GM19372 (cell line): ENCODE data around the gene CRYZL1.
A peak's percentile ranks its signal among the peaks of the same experiment; 100 is the strongest.
"Not testable (repeated sequence)": the region's sequence is repeated elsewhere in the genome, so short reads cannot be mapped to it uniquely, and the experiment has no call there.

Source experiments
- ATAC-seq: cut with Tn5 transposase; IDR thresholded peaks from one replicate; pipeline ENCODE4 v1.9.1; 2021; ENCODE audit warnings: mild to moderate bottlenecking, low read depth, moderate library complexity; ENCODE audit not compliant: unreplicated experiment

CRYZL1 gene

GRCh38 chr21:33641352-33642026, at the start of gene CRYZL1:
Gene CRYZL1, minus strand, starts transcription at chr21:33641741. Its CDS starts 10,190 bp downstream, at chr21:33631551.
- peak; percentile 73 for ATAC-seq

GRCh38 chr21:33690874-33691273, 49.3 kb upstream of the CRYZL1 start:
- no peak for ATAC-seq

GRCh38 chr21:33688353-33688752, 46.8 kb upstream of the CRYZL1 start:
- ATAC-seq: no peak

GRCh38 chr21:33687634-33688033, 46.1 kb upstream of the CRYZL1 start:
- no peak for ATAC-seq

- no peak for ATAC-seq
Observed at GRCh38 chr21:33686386-33686785, 44.8 kb upstream of the CRYZL1 start.

GRCh38 chr21:33685613-33686197, 44.2 kb upstream of the CRYZL1 start:
- ATAC-seq: no peak

GRCh38 chr21:33684923-33685560, 43.5 kb upstream of the CRYZL1 start:
- no peak for ATAC-seq

DNA sequence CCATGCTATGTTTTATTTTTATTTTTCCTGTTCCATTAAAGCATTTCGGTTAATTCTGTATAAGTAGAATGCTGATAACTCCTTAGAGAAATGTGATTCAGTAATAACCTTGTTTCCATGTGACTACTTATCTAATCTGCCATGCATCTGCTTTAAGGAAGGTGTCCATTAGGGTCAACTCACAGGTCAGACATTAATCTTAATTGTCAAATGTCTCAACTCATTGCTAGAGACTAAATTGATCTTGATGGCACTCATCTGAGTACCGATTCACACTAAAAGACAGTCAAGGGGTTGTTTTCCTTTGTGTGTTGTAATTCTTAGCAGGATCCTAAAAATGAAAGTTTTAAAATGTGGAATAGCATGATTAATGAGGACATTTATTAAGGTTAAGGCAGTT, 42.5 kb upstream of the CRYZL1 start:
- no peak for ATAC-seq

GRCh38 chr21:33682992-33683627, 41.6 kb upstream of the CRYZL1 start:
- ATAC-seq: no peak

- no peak for ATAC-seq
Observed at GRCh38 chr21:33680870-33681269, 39.3 kb upstream of the CRYZL1 start.

DNA sequence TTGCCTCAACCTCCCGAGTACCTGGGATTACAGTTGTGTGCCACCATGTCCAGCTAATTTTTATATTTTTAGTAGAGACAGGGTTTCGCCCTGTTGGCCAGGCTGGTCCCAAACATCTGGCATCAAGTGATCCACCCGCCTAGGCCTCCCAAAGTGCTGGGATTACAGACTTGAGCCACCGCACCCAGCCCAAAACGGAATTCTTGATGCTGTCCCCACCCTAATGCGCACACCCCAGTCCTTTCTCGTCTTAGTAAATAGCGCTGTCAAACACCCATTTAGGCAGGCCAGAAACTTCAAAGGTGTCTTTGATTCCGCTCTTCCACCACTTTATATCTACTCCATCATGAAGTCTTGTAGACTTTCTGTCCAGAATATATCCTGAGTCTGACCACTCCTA, 35.9 kb upstream of the CRYZL1 start:
- no peak for ATAC-seq

DNA sequence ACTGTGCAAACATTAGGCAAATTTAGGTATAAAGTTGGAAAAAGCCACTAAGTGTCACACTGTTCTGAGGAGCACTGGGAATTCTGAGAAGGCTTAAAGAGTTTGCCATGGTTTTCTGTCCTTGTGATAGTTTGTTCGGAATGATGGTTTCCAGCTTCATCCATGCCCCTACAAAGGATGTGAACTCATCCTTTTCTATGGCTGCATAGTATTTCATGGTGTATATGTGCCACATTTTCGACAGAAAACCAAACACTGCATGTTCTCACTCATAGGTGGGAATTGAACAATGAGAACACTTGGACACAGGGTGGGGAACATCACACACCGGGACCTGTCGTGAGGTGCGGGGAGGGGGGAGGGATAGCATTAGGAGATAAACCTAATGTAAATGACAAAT, 35.1 kb upstream of the CRYZL1 start:
- ATAC-seq: not testable (repeated sequence)

GRCh38 chr21:33674226-33674625, 32.7 kb upstream of the CRYZL1 start:
- no peak for ATAC-seq

DNA sequence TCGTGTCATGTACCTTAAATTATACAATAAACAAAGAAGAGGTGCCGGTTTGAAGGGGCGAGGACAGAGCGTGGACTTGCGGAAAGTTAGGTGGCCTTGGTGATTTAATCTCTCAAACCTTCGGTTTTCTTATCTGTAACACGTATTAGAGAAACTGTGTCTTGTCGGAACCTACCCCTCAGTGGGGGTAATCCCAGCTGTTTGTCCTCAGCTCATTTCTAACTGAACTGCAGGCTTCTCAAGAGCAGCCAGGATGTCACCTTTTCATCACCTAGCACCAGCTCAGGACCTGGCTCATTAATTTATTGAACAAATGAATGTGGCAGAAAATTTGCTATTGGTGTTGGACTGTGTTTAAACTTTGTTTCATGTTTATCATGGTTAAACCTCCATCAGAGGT, 31.9 kb upstream of the CRYZL1 start:
- no peak for ATAC-seq

- ATAC-seq: no peak
Observed at GRCh38 chr21:33670076-33670978, 28.8 kb upstream of the CRYZL1 start.

GRCh38 chr21:33668620-33669019, 27.1 kb upstream of the CRYZL1 start:
- ATAC-seq: no peak

- no peak for ATAC-seq
Observed at GRCh38 chr21:33668180-33668579, 26.6 kb upstream of the CRYZL1 start.

DNA sequence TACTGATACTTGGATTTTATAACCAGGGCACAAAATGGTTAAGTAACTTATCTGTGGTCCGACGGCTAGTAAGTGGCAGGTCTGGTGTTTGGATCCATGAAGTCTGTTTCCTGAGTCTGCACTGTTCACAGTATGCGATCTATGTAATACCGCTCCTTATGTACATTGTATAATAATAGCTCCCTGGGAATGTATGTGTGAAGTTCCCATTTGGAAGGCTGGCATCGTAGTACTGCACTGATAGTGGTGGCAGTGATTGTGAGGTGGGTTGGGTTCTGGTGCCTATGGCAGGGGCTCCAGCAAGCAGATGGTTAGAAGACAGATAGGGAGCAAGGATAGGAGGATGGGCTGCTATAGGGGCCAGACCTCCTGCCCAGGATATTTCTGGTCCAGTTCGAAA, 26.1 kb upstream of the CRYZL1 start:
- ATAC-seq: no peak

DNA sequence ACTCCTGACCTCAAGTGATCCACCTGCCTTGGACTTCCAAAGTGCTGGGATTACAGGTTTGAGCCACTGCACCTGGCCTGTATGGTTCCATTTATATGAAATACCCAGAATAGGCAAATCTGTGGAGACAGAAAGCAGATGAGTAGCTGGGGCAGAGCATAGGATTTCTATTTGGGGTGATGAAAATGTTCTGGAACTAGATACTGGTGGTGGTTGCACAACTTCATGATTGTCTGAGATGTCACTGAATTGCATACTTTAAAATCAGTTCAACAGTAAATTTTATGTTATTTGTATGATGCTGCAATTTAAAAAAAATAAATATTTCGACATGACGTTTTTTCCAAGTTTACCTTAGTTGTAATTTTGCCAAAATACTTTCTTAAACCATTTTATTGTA, 24.6 kb upstream of the CRYZL1 start:
- ATAC-seq: no peak

DNA sequence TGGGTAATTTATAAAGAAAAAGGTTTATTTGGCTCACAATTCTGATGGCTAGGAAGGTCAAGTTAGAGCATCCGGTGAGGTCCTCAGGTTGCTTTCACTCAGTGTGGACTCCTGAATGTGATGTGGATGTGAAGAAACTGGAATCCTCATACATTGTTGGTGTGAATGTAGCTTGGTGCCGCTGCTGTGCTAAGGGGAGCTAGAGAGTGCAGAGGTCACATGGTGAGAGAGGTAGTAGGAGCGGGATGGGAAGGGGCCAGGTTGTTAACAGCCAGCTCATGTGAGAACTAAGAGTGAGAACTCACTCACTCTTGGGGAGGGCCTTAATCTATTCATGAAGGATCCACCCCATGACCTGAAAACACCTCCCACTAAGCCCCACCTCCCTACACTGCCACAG, 22.6 kb upstream of the CRYZL1 start:
- ATAC-seq: no peak

DNA sequence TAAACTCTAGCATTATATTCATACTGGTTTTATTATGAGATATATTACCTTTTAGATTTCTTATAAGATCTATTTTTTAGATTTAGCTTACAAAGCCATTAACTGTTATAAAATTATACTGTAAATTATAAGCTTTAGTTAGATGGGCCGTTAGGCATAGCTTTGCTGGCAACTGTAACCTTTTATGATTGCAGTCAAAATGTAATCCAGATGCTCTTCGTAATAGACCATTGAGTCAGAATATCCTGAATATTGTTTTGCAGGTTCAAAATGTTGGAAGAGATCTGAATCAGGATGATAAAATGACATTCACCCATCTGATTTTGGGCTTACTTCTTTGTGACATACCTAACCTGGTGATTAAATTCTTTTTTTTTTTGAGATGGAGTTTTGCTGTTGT, 21.7 kb upstream of the CRYZL1 start:
- no peak for ATAC-seq
